ENCODE measurements around the gene ZFAND2A.

DNA sequence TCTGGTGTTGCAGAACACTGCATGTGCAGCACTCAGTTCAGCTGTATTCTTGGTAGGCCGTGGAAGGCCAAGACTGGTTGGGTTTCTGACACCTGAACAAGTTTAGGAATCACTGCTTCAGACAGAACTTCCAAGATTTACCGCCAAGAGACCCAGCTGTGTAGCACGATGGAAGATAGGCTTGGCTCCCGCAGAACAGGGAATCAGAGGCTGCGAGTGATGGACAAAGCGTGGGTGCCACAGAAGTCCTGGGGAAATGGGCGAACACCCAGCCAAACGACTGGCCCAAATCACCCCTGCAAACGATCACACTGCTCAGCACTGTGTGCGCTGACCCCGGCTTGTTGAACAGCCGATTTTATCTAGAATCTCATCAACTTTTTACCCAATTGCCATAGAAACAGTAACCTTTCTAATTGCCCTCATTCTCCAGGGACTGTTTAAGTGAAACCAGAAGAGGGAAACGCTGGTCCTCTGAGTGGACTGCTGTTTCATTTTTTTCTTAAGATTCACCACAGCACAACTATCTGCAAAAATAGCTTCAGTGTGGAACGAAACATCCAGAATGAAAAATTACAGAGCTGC lies 17.9 kb downstream of the ZFAND2A start:
- TF ChIP-seq POLR2A (IDR thresholded peaks at IDR 0.05) (no peak), CTCF (IDR thresholded peaks at IDR 0.05) (no peak)
